ENCODE data around the gene SPNS1.

SPNS1 gene

DNA sequence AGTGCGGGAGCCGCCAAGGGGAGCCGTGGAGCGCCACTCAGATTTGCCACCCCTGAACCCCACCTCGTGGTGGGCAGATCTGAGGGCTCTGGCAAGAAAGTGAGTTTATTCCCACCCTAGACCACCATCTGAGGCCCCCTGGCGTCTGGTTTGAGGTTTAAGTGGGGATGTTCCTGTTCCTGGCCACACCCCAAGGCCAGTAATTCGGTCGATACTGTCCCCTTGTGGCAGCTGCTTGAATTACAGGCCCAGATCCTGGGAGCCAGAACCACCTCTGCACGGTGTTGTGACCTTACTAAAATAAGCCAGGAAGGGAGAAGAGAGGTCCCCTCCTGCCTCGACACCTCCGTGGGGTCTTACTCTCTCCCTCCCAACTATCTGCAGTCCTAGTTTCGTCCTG is 6.9 kb downstream of the SPNS1 start:
- Histone ChIP-seq H3K27ac (replicated peaks) (no peak overlapping the region), H3K4me3 (replicated peaks; ENCODE audit: insufficient read depth, low read length) (no peak overlapping the region), H3K27me3 (ENCODE audit: insufficient read depth, poor library complexity, severe bottlenecking) (no peaks in the 10 kb centered on the region)
- TF ChIP-seq, protein P1, sequence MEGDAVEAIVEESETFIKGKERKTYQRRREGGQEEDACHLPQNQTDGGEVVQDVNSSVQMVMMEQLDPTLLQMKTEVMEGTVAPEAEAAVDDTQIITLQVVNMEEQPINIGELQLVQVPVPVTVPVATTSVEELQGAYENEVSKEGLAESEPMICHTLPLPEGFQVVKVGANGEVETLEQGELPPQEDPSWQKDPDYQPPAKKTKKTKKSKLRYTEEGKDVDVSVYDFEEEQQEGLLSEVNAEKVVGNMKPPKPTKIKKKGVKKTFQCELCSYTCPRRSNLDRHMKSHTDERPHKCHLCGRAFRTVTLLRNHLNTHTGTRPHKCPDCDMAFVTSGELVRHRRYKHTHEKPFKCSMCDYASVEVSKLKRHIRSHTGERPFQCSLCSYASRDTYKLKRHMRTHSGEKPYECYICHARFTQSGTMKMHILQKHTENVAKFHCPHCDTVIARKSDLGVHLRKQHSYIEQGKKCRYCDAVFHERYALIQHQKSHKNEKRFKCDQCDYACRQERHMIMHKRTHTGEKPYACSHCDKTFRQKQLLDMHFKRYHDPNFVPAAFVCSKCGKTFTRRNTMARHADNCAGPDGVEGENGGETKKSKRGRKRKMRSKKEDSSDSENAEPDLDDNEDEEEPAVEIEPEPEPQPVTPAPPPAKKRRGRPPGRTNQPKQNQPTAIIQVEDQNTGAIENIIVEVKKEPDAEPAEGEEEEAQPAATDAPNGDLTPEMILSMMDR (IDR thresholded peaks at IDR 0.05; ENCODE audit: insufficient read depth, low read length): peak; percentile 97
- no peak for TF ChIP-seq GABPA (IDR thresholded peaks at IDR 0.05; ENCODE audit: low read depth)
- peak; percentile 48 to 56 for DNase-seq (ENCODE audit: low read depth in 1 of 2, low spot score in 1 of 2)

DNA sequence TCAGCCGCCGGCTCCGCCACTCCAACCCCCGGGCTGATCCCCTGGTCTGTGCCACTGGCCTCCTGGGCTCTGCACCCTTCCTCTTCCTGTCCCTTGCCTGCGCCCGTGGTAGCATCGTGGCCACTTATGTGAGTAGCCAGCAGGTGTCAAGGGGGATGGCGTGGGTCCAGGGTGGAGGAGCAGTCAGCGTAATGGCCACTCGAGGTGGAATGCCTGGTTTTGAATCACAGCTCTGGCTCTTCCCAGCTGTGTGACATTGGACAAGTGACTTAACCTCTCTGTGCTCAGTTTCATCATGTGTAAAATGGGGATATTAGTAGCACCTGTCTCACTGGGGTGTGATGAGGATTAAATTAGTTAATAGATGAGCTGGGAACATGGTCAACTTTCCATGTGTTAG is 7.8 kb downstream of the SPNS1 start:
- H3K27me3 ChIP-seq (ENCODE audit: insufficient read depth, poor library complexity, severe bottlenecking): no peaks in the 10 kb centered on the region
- no peak for DNase-seq (ENCODE audit: low read depth in 1 of 2, low spot score in 1 of 2)
- no peak overlapping the region for H3K27ac ChIP-seq (replicated peaks)
- no peak overlapping the region for H3K4me3 ChIP-seq (replicated peaks; ENCODE audit: insufficient read depth, low read length)
- TF ChIP-seq SPI1 (IDR thresholded peaks at IDR 0.05; ENCODE audit: borderline replicate concordance, low read depth) (no peak), GABPA (IDR thresholded peaks at IDR 0.05; ENCODE audit: low read depth) (no peak), POLR2AphosphoS5 (IDR thresholded peaks at IDR 0.05; ENCODE audit: low read depth) (no peak)
- TF ChIP-seq, protein P2, sequence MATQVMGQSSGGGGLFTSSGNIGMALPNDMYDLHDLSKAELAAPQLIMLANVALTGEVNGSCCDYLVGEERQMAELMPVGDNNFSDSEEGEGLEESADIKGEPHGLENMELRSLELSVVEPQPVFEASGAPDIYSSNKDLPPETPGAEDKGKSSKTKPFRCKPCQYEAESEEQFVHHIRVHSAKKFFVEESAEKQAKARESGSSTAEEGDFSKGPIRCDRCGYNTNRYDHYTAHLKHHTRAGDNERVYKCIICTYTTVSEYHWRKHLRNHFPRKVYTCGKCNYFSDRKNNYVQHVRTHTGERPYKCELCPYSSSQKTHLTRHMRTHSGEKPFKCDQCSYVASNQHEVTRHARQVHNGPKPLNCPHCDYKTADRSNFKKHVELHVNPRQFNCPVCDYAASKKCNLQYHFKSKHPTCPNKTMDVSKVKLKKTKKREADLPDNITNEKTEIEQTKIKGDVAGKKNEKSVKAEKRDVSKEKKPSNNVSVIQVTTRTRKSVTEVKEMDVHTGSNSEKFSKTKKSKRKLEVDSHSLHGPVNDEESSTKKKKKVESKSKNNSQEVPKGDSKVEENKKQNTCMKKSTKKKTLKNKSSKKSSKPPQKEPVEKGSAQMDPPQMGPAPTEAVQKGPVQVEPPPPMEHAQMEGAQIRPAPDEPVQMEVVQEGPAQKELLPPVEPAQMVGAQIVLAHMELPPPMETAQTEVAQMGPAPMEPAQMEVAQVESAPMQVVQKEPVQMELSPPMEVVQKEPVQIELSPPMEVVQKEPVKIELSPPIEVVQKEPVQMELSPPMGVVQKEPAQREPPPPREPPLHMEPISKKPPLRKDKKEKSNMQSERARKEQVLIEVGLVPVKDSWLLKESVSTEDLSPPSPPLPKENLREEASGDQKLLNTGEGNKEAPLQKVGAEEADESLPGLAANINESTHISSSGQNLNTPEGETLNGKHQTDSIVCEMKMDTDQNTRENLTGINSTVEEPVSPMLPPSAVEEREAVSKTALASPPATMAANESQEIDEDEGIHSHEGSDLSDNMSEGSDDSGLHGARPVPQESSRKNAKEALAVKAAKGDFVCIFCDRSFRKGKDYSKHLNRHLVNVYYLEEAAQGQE (IDR thresholded peaks at IDR 0.05; ENCODE audit: insufficient replicate concordance, low read depth): no peak
- TF ChIP-seq, protein P1 (IDR thresholded peaks at IDR 0.05; ENCODE audit: insufficient read depth, low read length): no peak

DNA sequence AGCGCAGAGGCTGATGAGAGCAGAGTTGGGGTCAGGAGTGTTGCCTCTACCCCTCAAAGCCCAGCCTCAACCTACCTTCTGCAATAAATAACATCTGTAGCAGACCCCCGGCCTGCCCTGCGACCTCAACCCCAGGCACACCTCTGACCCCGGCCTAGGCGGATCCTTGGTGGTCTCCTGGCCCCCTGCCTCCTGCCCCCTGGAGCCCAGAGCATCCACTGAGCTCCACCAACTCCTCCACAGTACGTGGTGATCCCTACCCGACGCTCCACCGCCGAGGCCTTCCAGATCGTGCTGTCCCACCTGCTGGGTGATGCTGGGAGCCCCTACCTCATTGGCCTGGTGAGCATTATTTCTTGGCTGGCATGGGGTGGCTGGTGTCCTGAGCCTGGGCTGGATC is 8.4 kb downstream of the SPNS1 start:
- H3K27me3 ChIP-seq (ENCODE audit: insufficient read depth, poor library complexity, severe bottlenecking): no peaks in the 10 kb centered on the region
- DNase-seq (ENCODE audit: low read depth in 1 of 2, low spot score in 1 of 2): no peak
- H3K4me3 ChIP-seq (replicated peaks; ENCODE audit: insufficient read depth, low read length): no peak overlapping the region
- TF ChIP-seq POLR2AphosphoS5 (IDR thresholded peaks at IDR 0.05; ENCODE audit: low read depth): no peak
- TF ChIP-seq, protein P2 (IDR thresholded peaks at IDR 0.05; ENCODE audit: insufficient replicate concordance, low read depth): no peak
- TF ChIP-seq GABPA (IDR thresholded peaks at IDR 0.05; ENCODE audit: low read depth): no peak
- TF ChIP-seq SPI1 (IDR thresholded peaks at IDR 0.05; ENCODE audit: borderline replicate concordance, low read depth): no peak
- TF ChIP-seq, protein P1 (IDR thresholded peaks at IDR 0.05; ENCODE audit: insufficient read depth, low read length): no peak
- H3K27ac ChIP-seq (replicated peaks): no peak overlapping the region

DNA sequence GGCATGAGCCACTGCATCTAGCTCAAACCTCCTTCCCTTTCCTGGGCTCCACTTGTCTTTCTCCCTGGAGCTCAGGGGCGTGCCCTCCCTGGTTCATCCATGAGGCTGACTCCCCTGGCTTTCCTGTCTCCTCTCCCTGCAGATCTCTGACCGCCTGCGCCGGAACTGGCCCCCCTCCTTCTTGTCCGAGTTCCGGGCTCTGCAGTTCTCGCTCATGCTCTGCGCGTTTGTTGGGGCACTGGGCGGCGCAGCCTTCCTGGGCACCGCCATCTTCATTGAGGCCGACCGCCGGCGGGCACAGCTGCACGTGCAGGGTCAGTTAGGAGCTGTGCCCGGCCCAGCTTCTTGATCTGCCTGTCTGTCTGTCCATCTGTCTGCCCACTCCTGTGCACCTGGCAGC is 9.1 kb downstream of the SPNS1 start:
- no peak for DNase-seq (ENCODE audit: low read depth in 1 of 2, low spot score in 1 of 2)
- Histone ChIP-seq H3K27me3 (ENCODE audit: insufficient read depth, poor library complexity, severe bottlenecking) (no peaks in the 10 kb centered on the region), H3K27ac (replicated peaks) (no peak overlapping the region), H3K4me3 (replicated peaks; ENCODE audit: insufficient read depth, low read length) (no peak overlapping the region)
- TF ChIP-seq GABPA (IDR thresholded peaks at IDR 0.05; ENCODE audit: low read depth) (no peak), POLR2AphosphoS5 (IDR thresholded peaks at IDR 0.05; ENCODE audit: low read depth) (no peak), SPI1 (IDR thresholded peaks at IDR 0.05; ENCODE audit: borderline replicate concordance, low read depth) (no peak)
- TF ChIP-seq, protein P1 (IDR thresholded peaks at IDR 0.05; ENCODE audit: insufficient read depth, low read length): no peak
- TF ChIP-seq, protein P2 (IDR thresholded peaks at IDR 0.05; ENCODE audit: insufficient replicate concordance, low read depth): no peak
